ENCODE results near the gene NDUFA11. TPM values are rescaled to one million over a fixed set of nuclear protein-coding genes. Genes with fewer than 3 reads are reported as not detected.
A peak's percentile ranks its signal among the peaks of the same experiment; 100 is the strongest.

Gene NDUFA11
- total RNA-seq, 2 donors from 2014 or later, result 242 to 269 TPM

- no peak for TF ChIP-seq CTCF (conservative IDR thresholded peaks at IDR 0.05)
- Histone ChIP-seq H3K27ac (ENCODE audit: low read depth, low read length) (no peak overlapping the region), H3K4me1 (ENCODE audit: control insufficient read depth, insufficient read depth, low read length) (no peaks in the 10 kb centered on the region), H3K9ac (ENCODE audit: extremely low read depth, low read length, poor library complexity, severe bottlenecking) (no peak overlapping the region), H3K27me3 (ENCODE audit: control insufficient read depth, insufficient read depth, low read length, poor library complexity, severe bottlenecking) (no peaks in the 10 kb centered on the region), H3K36me3 (ENCODE audit: control insufficient read depth, insufficient read depth, low read length) (peaks cover 6% of the 10 kb centered on the region), H3K9me3 (ENCODE audit: control insufficient read depth, low read length) (no peaks in the 10 kb centered on the region), H3K4me3 (ENCODE audit: low read length) (no peak overlapping the region)
- no peak overlapping the region for H3K27ac Mint-ChIP-seq
- WGBS, 2 experiments (ENCODE audit: insufficient coverage in 1 of 2, insufficient read length in 1 of 2), result 91 to 94% methylated on average over 9 to 13 of the region's 13 CpGs
- no peaks in the 10 kb centered on the region for H3K27me3 Mint-ChIP-seq (ENCODE audit: insufficient read depth)
- DNase-seq, result no peak
- peaks cover 3% of the 10 kb centered on the region for H3K4me1 Mint-ChIP-seq
- H3K4me3 Mint-ChIP-seq, result no peak overlapping the region
- peaks cover 18% of the 10 kb centered on the region for H3K36me3 Mint-ChIP-seq (ENCODE audit: low read depth)
- H3K9me3 Mint-ChIP-seq, result no peaks in the 10 kb centered on the region
Measured at GRCh38 chr19:5899728-5900526, 3.7 kb downstream of the NDUFA11 start.

GRCh38 chr19:5897189-5897969, 6.2 kb downstream of the NDUFA11 start:
- H3K27me3 Mint-ChIP-seq (ENCODE audit: insufficient read depth), result no peaks in the 10 kb centered on the region
- H3K4me3 Mint-ChIP-seq, result no peak overlapping the region
- Histone ChIP-seq H3K36me3 (ENCODE audit: control insufficient read depth, insufficient read depth, low read length) (peaks cover 6% of the 10 kb centered on the region), H3K4me1 (ENCODE audit: control insufficient read depth, insufficient read depth, low read length) (no peaks in the 10 kb centered on the region), H3K4me3 (ENCODE audit: low read length) (no peak overlapping the region), H3K9ac (ENCODE audit: extremely low read depth, low read length, poor library complexity, severe bottlenecking) (no peak overlapping the region), H3K27me3 (ENCODE audit: control insufficient read depth, insufficient read depth, low read length, poor library complexity, severe bottlenecking) (no peaks in the 10 kb centered on the region), H3K27ac (ENCODE audit: low read depth, low read length) (no peak overlapping the region), H3K9me3 (ENCODE audit: control insufficient read depth, low read length) (no peaks in the 10 kb centered on the region)
- TF ChIP-seq CTCF (conservative IDR thresholded peaks at IDR 0.05), result peak; percentile 62
- peaks cover under 1% of the 10 kb centered on the region for H3K4me1 Mint-ChIP-seq
- DNase-seq, result peak; percentile 76
- 92 to 94% methylated on average over 13 to 30 of the region's 30 CpGs for WGBS, 2 experiments (ENCODE audit: insufficient coverage in 1 of 2, insufficient read length in 1 of 2)
- H3K36me3 Mint-ChIP-seq (ENCODE audit: low read depth), result peaks cover 18% of the 10 kb centered on the region
- H3K27ac Mint-ChIP-seq, result no peak overlapping the region
- H3K9me3 Mint-ChIP-seq, result no peaks in the 10 kb centered on the region

- no peak for TF ChIP-seq CTCF (conservative IDR thresholded peaks at IDR 0.05)
- no peak for DNase-seq
- no peak overlapping the region for H3K4me3 Mint-ChIP-seq
- H3K27me3 Mint-ChIP-seq (ENCODE audit: insufficient read depth), result no peaks in the 10 kb centered on the region
- Histone ChIP-seq H3K4me3 (ENCODE audit: low read length) (no peak overlapping the region), H3K36me3 (ENCODE audit: control insufficient read depth, insufficient read depth, low read length) (peaks cover 6% of the 10 kb centered on the region), H3K27me3 (ENCODE audit: control insufficient read depth, insufficient read depth, low read length, poor library complexity, severe bottlenecking) (no peaks in the 10 kb centered on the region), H3K27ac (ENCODE audit: low read depth, low read length) (no peak overlapping the region), H3K9me3 (ENCODE audit: control insufficient read depth, low read length) (no peaks in the 10 kb centered on the region), H3K9ac (ENCODE audit: extremely low read depth, low read length, poor library complexity, severe bottlenecking) (no peak overlapping the region), H3K4me1 (ENCODE audit: control insufficient read depth, insufficient read depth, low read length) (no peaks in the 10 kb centered on the region)
- H3K9me3 Mint-ChIP-seq, result no peaks in the 10 kb centered on the region
- H3K27ac Mint-ChIP-seq, result no peak overlapping the region
- peaks cover 18% of the 10 kb centered on the region for H3K36me3 Mint-ChIP-seq (ENCODE audit: low read depth)
- H3K4me1 Mint-ChIP-seq, result peaks cover 3% of the 10 kb centered on the region
- WGBS, 2 experiments (ENCODE audit: insufficient coverage in 1 of 2, insufficient read length in 1 of 2), result 92 to 94% methylated on average over 11 to 29 of the region's 29 CpGs
Measured at GRCh38 chr19:5896365-5897076, 7.1 kb downstream of the NDUFA11 start.
